OCI-LY7 (cell line): ENCODE measurements around the gene LRRC75B. TPM values are rescaled to one million over a fixed set of nuclear protein-coding genes. Genes with fewer than 3 reads are reported as not detected.

Source experiments
- BruUV-seq: library from RNA; stranded (reverse); fragments of 400-500 nt; replicated peaks from 2 replicates; lab custom pipeline; 2021; lab: Mats Ljungman, UMichigan
- CTCF ChIA-PET: fragments of 300-600 bp; sonication (Branson Sonifier 250); formaldehyde crosslinking; loops from one replicate; lab custom pipeline; 2022; ENCODE audit warnings: antibody characterized with exemption; ENCODE audit not compliant: unreplicated experiment; lab: Charles Lee
- POLR2A ChIA-PET: fragments of 300-600 bp; sonication (Branson Sonifier 250); formaldehyde crosslinking; loops from one replicate; lab custom pipeline; 2022; ENCODE audit warnings: antibody characterized with exemption; lab: Charles Lee
- DNase-seq: peaks from one replicate; pipeline ENCODE4 v3.0.0-alpha.2; 2015; ENCODE audit warnings: low spot score
- H2AFZ ChIP-seq: fragments of 200-600 bp; sonication (generic), shearing (Covaris generic); 2 replicates; pipeline ENCODE4 v1.6.1; 2014; ENCODE audit warnings: mild to moderate bottlenecking, antibody characterized with exemption, low read length, moderate library complexity
- H3K27ac ChIP-seq: fragments of 200-600 bp; sonication (generic); 2 replicates; pipeline ENCODE4 v1.5.1; 2014; ENCODE audit warnings: mixed run types, low read depth, mild to moderate bottlenecking, moderate library complexity, low read length, inconsistent platforms; ENCODE audit not compliant: poor library complexity, severe bottlenecking
- H3K36me3 ChIP-seq: fragments of 200-600 bp; sonication (generic); 2 replicates; pipeline ENCODE4 v1.6.1; 2014; ENCODE audit warnings: mild to moderate bottlenecking, antibody characterized with exemption, low read length, moderate library complexity, mixed read lengths; ENCODE audit not compliant: insufficient read depth
- H3K4me1 ChIP-seq: fragments of 200-600 bp; sonication (generic); 2 replicates; pipeline ENCODE4 v1.5.1; 2014; ENCODE audit warnings: mild to moderate bottlenecking, low read length; ENCODE audit not compliant: insufficient read depth, poor library complexity, severe bottlenecking
- H3K4me2 ChIP-seq: fragments of 200-600 bp; sonication (generic); 2 replicates; pipeline ENCODE4 v1.6.1; 2014; ENCODE audit warnings: mild to moderate bottlenecking, low read length
- H3K4me3 ChIP-seq: fragments of 200-600 bp; sonication (generic); 2 replicates; pipeline ENCODE4 v1.5.1; 2014; ENCODE audit warnings: mild to moderate bottlenecking, low read depth, low read length; ENCODE audit not compliant: poor library complexity, severe bottlenecking
- H3K79me2 ChIP-seq: fragments of 200-600 bp; sonication (generic); 2 replicates; pipeline ENCODE4 v1.6.1; 2016; ENCODE audit warnings: low read depth, mild to moderate bottlenecking, low read length, moderate library complexity, mixed read lengths; ENCODE audit not compliant: insufficient read depth
- H3K9me2 ChIP-seq: fragments of 200-600 bp; sonication (generic); 2 replicates; pipeline ENCODE4 v1.6.1; 2016; ENCODE audit warnings: mild to moderate bottlenecking, low read length, mixed read lengths; ENCODE audit not compliant: insufficient read depth
- H3K9me3 ChIP-seq: fragments of 200-600 bp; sonication (generic); 2 replicates; pipeline ENCODE4 v1.6.1; 2014; ENCODE audit warnings: mild to moderate bottlenecking, mixed run types, low read length, mixed read lengths
- H4K20me1 ChIP-seq: fragments of 200-600 bp; sonication (generic); 2 replicates; pipeline ENCODE4 v1.6.1; 2014; ENCODE audit warnings: mild to moderate bottlenecking, antibody characterized with exemption, low read length, moderate library complexity, mixed read lengths; ENCODE audit not compliant: insufficient read depth
- EZH2phosphoT487 ChIP-seq: fragments of 200-600 bp; sonication (generic); IDR thresholded peaks from 2 replicates; pipeline ENCODE4 v1.6.1; 2018; ENCODE audit warnings: low read depth, borderline replicate concordance, mild to moderate bottlenecking, mixed run types, antibody characterized with exemption, low read length, moderate library complexity, mixed read lengths
- intact Hi-C: fragments of 100-400 bp; cut with micrococcal nuclease; formaldehyde crosslinking; loops from one replicate; pipeline ENCODE4 v1.10.0; 2022; ENCODE audit not compliant: unreplicated experiment
- total RNA-seq, 2 experiments: library from RNA; depleted of rRNA in 1 of 2; stranded (reverse); fragments of >200 nt in 1 of 2; shearing (Covaris generic) in 1 of 2; gene quantifications; 2 replicates each; pipeline ENCODE4 v1.2.3, GENCODE V29; 2014 to 2022
- TF ChIP-seq, protein P1 (sequence below): fragments of 200-600 bp; sonication (generic); conservative IDR thresholded peaks from 2 replicates; pipeline ENCODE4 v1.5.1; 2014; ENCODE audit warnings: mild to moderate bottlenecking, antibody characterized with exemption, low read length, moderate library complexity, mixed read lengths

The LRRC75B gene
- total RNA-seq, 2 experiments from 2014 or later, result not detected

DNA sequence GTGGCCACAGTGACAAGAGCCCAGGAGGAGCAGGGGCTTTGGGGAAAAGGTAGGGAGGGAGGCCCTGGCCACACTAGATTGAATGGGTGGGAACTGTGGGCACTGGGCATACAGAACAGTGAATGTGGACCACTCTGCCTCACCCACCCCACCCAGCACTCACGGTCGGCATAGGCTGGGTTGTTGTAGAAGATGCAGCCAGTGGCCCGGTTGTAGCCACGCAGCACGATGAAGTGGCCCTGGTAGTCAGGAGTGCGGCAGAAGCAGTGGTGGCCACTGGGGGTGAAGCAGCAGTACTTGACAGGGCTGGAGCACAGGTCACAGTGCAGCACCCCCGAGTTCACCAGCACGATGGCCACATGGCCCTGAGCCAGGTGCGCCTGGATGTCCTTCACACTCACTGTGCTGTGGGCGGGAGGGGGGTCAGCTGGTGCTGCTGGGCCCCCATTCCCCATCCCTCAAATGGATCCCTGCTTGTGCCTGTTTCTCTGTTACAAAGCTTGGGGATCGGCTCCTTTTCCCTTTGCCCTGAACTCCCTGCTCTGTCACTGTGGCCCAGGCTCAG lies 49.1 kb downstream of the LRRC75B start:
- ChIA-PET CTCF (no interaction called here), POLR2A (interaction anchor here (0.6 kb wide), 1 partner anchor 12 kb away, joined by 3 read pairs; the partner anchor contains the start of gene SNRPD3)
- no peak for DNase-seq
- H3K9me2 ChIP-seq, result no peaks in the 10 kb centered on the region
- H3K4me1 ChIP-seq, result no peaks in the 10 kb centered on the region
- H3K27ac ChIP-seq, result no peak overlapping the region
- no peaks in the 10 kb centered on the region for H3K9me3 ChIP-seq
- no peak overlapping the region for H2AFZ ChIP-seq
- H4K20me1 ChIP-seq, result no peaks in the 10 kb centered on the region
- no peak overlapping the region for H3K4me3 ChIP-seq
- no peaks in the 10 kb centered on the region for H3K79me2 ChIP-seq
- no TSS peak for BruUV-seq
- peaks cover 85% of the 10 kb centered on the region for H3K36me3 ChIP-seq
- intact Hi-C loops, result no loop called here
- no peak for TF ChIP-seq EZH2phosphoT487
- TF ChIP-seq, protein P1, sequence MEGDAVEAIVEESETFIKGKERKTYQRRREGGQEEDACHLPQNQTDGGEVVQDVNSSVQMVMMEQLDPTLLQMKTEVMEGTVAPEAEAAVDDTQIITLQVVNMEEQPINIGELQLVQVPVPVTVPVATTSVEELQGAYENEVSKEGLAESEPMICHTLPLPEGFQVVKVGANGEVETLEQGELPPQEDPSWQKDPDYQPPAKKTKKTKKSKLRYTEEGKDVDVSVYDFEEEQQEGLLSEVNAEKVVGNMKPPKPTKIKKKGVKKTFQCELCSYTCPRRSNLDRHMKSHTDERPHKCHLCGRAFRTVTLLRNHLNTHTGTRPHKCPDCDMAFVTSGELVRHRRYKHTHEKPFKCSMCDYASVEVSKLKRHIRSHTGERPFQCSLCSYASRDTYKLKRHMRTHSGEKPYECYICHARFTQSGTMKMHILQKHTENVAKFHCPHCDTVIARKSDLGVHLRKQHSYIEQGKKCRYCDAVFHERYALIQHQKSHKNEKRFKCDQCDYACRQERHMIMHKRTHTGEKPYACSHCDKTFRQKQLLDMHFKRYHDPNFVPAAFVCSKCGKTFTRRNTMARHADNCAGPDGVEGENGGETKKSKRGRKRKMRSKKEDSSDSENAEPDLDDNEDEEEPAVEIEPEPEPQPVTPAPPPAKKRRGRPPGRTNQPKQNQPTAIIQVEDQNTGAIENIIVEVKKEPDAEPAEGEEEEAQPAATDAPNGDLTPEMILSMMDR, result no peak
- H3K4me2 ChIP-seq, result no peak overlapping the region

DNA sequence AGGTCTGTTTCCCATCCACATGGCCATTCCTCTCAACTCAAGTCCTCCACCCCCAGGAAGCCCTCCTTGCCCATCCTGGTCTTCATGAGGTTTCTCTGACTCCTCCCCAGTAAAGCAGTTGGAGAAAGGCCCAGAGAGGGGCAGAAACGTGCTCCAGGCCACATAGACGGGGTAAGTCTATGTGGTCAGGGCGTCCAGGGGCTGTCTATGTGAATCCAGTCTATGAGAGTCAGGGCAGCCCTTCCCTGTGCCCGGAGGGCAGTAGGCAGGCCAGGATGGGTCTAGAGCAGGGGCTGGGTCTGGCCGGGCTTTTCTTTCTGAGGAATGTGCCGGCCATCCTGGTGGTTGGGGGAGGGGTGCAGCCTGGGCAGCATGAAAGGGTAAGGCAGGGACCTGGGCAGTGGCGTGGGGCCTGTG lies 49.7 kb downstream of the LRRC75B start:
- ChIA-PET CTCF (no interaction called here), POLR2A (no interaction called here)
- no peaks in the 10 kb centered on the region for H3K9me2 ChIP-seq
- no peak overlapping the region for H3K4me3 ChIP-seq
- no TSS peak for BruUV-seq
- no peak overlapping the region for H2AFZ ChIP-seq
- H4K20me1 ChIP-seq, result no peaks in the 10 kb centered on the region
- H3K79me2 ChIP-seq, result no peaks in the 10 kb centered on the region
- H3K4me1 ChIP-seq, result no peaks in the 10 kb centered on the region
- no peak for DNase-seq
- H3K36me3 ChIP-seq, result peaks cover 79% of the 10 kb centered on the region
- no peaks in the 10 kb centered on the region for H3K9me3 ChIP-seq
- H3K27ac ChIP-seq, result no peak overlapping the region
- intact Hi-C loops, result no loop called here
- TF ChIP-seq, protein P1, result no peak
- no peak for TF ChIP-seq EZH2phosphoT487
- H3K4me2 ChIP-seq, result no peak overlapping the region

DNA sequence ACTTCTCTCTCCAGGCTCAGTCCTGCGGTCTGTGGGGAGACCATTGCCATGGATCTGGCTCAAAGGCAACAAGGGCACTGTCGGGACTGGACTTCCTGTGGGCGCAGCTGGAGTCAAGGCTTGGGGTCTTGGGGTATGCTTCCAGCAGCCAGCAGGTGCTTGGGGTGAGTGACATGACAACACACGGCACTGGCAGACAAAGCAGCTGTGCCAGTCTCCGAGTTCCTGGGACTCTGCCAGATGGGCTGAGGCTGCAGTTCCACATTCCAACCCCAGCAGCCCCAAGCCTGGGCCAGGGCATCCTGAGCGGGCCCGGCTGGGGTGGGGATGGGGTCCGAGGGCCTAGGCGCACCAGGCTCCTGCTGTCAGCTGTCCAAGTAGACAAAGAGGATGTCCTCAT lies 50.2 kb downstream of the LRRC75B start:
- intact Hi-C loops, result no loop called here
- no peak for DNase-seq
- Histone ChIP-seq H3K9me2 (no peaks in the 10 kb centered on the region), H3K27ac (no peak overlapping the region), H3K36me3 (peaks cover 74% of the 10 kb centered on the region), H3K79me2 (no peaks in the 10 kb centered on the region), H2AFZ (no peak overlapping the region), H3K9me3 (no peaks in the 10 kb centered on the region), H3K4me2 (no peak overlapping the region), H4K20me1 (no peaks in the 10 kb centered on the region), H3K4me3 (no peak overlapping the region), H3K4me1 (no peaks in the 10 kb centered on the region)
- TF ChIP-seq, protein P1, result no peak
- no peak for TF ChIP-seq EZH2phosphoT487
- ChIA-PET CTCF (no interaction called here), POLR2A (interaction anchor here (0.6 kb wide), 1 partner anchor 86 kb away, joined by 3 read pairs; no protein-coding TSS in a partner anchor)
- BruUV-seq, result no TSS peak
